Measurements from ENCODE around the gene PSMC3. TPM values are rescaled to one million over a fixed set of nuclear protein-coding genes. Genes with fewer than 3 reads are reported as not detected.

PSMC3 gene
- total and polyA plus RNA-seq, 11 donors = 121 to 258 (median 156) TPM

GRCh38 chr11:47468598-47469214, 42.5 kb upstream of the PSMC3 start:
- TF ChIP-seq CTCF (IDR thresholded peaks at IDR 0.05) (no peak), POLR2A (IDR thresholded peaks at IDR 0.05) (no peak)
- intact Hi-C loops (cut with DNase I) = loop anchor here in 3 of 10 donors (5.0 to 10.0 kb wide), 2 partner anchors 84 to 146 kb away; partner anchors contain the start of gene CELF1 (in 1 of the 3)
- no peaks in the 10 kb centered on the region for H3K9me3 ChIP-seq
- WGBS, 4 donors = 69 to 76% (median 74%) methylated on average over 8 of the region's 8 CpGs
- ATAC-seq (peak in 1 of 4 donors; percentile 16), DNase-seq (no peak)
- no peaks in the 10 kb centered on the region for H3K27me3 ChIP-seq
- H3K4me3 ChIP-seq = no peak overlapping the region
- H3K27ac ChIP-seq = peak overlapping the region in 3 of 12 donors; percentile 12 to 58 (median 28)
- peaks cover 3 to 49% (median 31%) of the 10 kb centered on the region in 12 donors for H3K4me1 ChIP-seq
- peaks cover 0 to 76% (median 66%) of the 10 kb centered on the region in 9 donors for H3K36me3 ChIP-seq

DNA sequence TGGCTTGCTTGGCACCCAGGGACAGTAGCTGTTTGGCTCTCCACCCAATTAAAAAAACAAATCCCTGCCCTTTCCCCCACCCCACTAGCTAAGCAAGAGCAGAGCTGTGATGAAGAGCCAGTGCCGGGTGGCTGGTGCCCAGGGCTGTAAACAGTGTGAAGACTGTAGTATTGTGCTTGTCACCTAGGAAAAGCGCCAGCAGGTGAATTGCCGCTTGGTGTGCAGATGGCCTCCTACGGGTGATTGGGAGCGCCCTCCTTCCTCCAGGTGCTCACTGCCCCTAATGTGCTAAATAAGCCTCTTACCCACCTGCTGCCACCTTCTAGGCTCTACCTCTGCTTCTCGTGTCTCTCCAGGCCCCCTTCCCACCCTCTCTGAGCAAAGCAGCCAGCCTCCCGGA, 41.1 kb upstream of the PSMC3 start:
- no peaks in the 10 kb centered on the region for H3K27me3 ChIP-seq
- H3K27ac ChIP-seq = peak overlapping the region; percentile 41 to 79 (median 60)
- DNase-seq = no peak
- peak in 1 of 4 donors; percentile 9 for ATAC-seq
- peaks cover 0 to 67% (median 57%) of the 10 kb centered on the region in 9 donors for H3K36me3 ChIP-seq
- H3K4me1 ChIP-seq = peaks cover 3 to 49% (median 31%) of the 10 kb centered on the region in 12 donors
- 83 to 91% (median 87%) methylated on average over 7 of the region's 7 CpGs for WGBS, 4 donors
- no peak overlapping the region for H3K4me3 ChIP-seq
- H3K9me3 ChIP-seq = no peaks in the 10 kb centered on the region
- intact Hi-C loops (cut with DNase I) = loop anchor here in 3 of 10 donors (5.0 to 10.0 kb wide), 2 partner anchors 85 to 147 kb away; partner anchors contain the start of gene CELF1 (in 1 of the 3)
- TF ChIP-seq POLR2A (IDR thresholded peaks at IDR 0.05) = no peak
- no peak for TF ChIP-seq CTCF (IDR thresholded peaks at IDR 0.05)

GRCh38 chr11:47466701-47467250, 40.5 kb upstream of the PSMC3 start:
- Histone ChIP-seq H3K9me3 (no peaks in the 10 kb centered on the region), H3K4me3 (peak overlapping the region in 3 of 12 donors; percentile 5 to 28 (median 7)), H3K27ac (peak overlapping the region; percentile 41 to 79 (median 60)), H3K4me1 (peaks cover 3 to 49% (median 31%) of the 10 kb centered on the region in 12 donors), H3K36me3 (peaks cover 0 to 64% (median 51%) of the 10 kb centered on the region in 9 donors), H3K27me3 (no peaks in the 10 kb centered on the region)
- DNase-seq = peak in 4 of 5 donors; percentile 30 to 62 (median 56)
- no peak for TF ChIP-seq CTCF (IDR thresholded peaks at IDR 0.05)
- no peak for TF ChIP-seq POLR2A (IDR thresholded peaks at IDR 0.05)
- intact Hi-C loops (cut with DNase I) = loop anchor here in 3 of 10 donors (5.0 to 10.0 kb wide), 2 partner anchors 86 to 148 kb away; partner anchors contain the start of gene CELF1 (in 1 of the 3)
- WGBS, 4 donors = 13 to 26% (median 20%) methylated on average over 4 of the region's 4 CpGs
- peak; percentile 32 to 70 (median 63) for ATAC-seq

DNA sequence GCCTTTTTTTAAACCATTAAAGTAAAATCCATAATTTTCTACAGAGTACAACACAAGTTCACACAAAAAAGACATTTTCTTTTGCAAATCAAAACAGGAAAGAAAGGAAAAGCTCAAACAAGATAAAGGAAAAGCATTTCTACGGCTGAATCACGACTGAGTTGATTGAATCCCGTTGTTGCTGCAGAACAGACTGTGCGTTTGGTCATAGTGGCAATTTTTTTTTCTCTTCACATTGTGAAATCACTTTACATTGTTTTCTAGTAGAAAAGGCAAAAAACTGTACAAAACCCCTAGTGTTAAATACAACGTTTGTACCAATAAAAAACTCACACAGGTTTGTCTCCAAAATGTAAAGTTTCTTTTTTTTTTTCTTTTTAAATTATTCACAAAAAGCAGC, 40.0 kb upstream of the PSMC3 start:
- DNase-seq (no peak), ATAC-seq (no peak)
- TF ChIP-seq POLR2A (IDR thresholded peaks at IDR 0.05) (no peak), CTCF (IDR thresholded peaks at IDR 0.05) (no peak)
- Histone ChIP-seq H3K27ac (peak overlapping the region; percentile 41 to 79 (median 60)), H3K4me1 (peaks cover 3 to 49% (median 31%) of the 10 kb centered on the region in 12 donors), H3K4me3 (peak overlapping the region in 3 of 12 donors; percentile 5 to 28 (median 7)), H3K27me3 (no peaks in the 10 kb centered on the region), H3K9me3 (no peaks in the 10 kb centered on the region), H3K36me3 (peaks cover 0 to 63% (median 46%) of the 10 kb centered on the region in 9 donors)
- WGBS, 4 donors = 32 to 50% (median 34%) methylated on average over 5 of the region's 5 CpGs
- intact Hi-C loops (cut with DNase I) = loop anchor here in 3 of 10 donors (5.0 to 10.0 kb wide), 2 partner anchors 86 to 149 kb away; partner anchors contain the start of gene CELF1 (in 1 of the 3)

Data from heart left ventricle (tissue), 16 donors.